CD4-positive, alpha-beta memory T cell (primary cell): ENCODE measurements around the gene ASAP3. TPM values are rescaled to one million over a fixed set of nuclear protein-coding genes. Genes with fewer than 3 reads are reported as not detected.

Experiments used
- CTCF ChIA-PET: fragments of 350-600 bp; sonication (Branson Sonifier 250); formaldehyde crosslinking; loops from one replicate; lab custom pipeline; 2021; ENCODE audit warnings: inconsistent platforms; ENCODE audit not compliant: partially characterized antibody; lab: Charles Lee
- POLR2A ChIA-PET: fragments of 350-600 bp; sonication (Branson Sonifier 250); formaldehyde crosslinking; loops from one replicate; lab custom pipeline; 2021; ENCODE audit not compliant: partially characterized antibody; lab: Charles Lee
- DNase-seq, 5 donors: peaks; one replicate each; pipeline versions ENCODE4 v3.0.0 to v3.0.0-alpha.2; 2020 to 2022; ENCODE audit warnings: mixed read lengths in 1 of 5
- H3K27ac ChIP-seq: one replicate; pipeline ENCODE4 v1.7.0; 2013; ENCODE audit warnings: low read depth, low read length
- H3K27me3 ChIP-seq: 2 replicates; pipeline ENCODE4 v1.7.0; 2013; ENCODE audit warnings: mild to moderate bottlenecking, low read length, moderate library complexity; ENCODE audit not compliant: insufficient read depth
- H3K36me3 ChIP-seq: 2 replicates; pipeline ENCODE4 v1.7.0; 2013; ENCODE audit warnings: mild to moderate bottlenecking, low read length, moderate library complexity; ENCODE audit not compliant: insufficient read depth
- H3K4me1 ChIP-seq: 2 replicates; pipeline ENCODE4 v1.7.0; 2013; ENCODE audit warnings: mild to moderate bottlenecking, low read length, moderate library complexity; ENCODE audit not compliant: insufficient read depth
- H3K4me3 ChIP-seq, 2 donors: one replicate each; pipeline ENCODE4 v1.7.0; 2013; ENCODE audit warnings: low read length in 2 of 2, mild to moderate bottlenecking in 1 of 2
- H3K9me3 ChIP-seq, 2 donors: one replicate each; pipeline ENCODE4 v1.7.0; 2013; ENCODE audit warnings: low read length in 2 of 2, control low read depth in 1 of 2; ENCODE audit not compliant: control insufficient read depth in 1 of 2
- H3K27ac Mint-ChIP-seq, 7 donors: one replicate each; pipeline ENCODE4 v1.8.0; 2020 to 2021; ENCODE audit warnings: mixed read lengths in 7 of 7, mild to moderate bottlenecking in 6 of 7, inconsistent platforms in 3 of 7, moderate library complexity in 3 of 7
- H3K27me3 Mint-ChIP-seq, 2 donors: one replicate each; pipeline ENCODE4 v1.8.0; 2020 to 2021; ENCODE audit warnings: mixed read lengths in 2 of 2
- H3K36me3 Mint-ChIP-seq, 2 donors: one replicate each; pipeline ENCODE4 v1.8.0; 2020 to 2021; ENCODE audit warnings: mixed read lengths in 2 of 2, inconsistent platforms in 1 of 2, mild to moderate bottlenecking in 1 of 2
- H3K4me1 Mint-ChIP-seq, 4 donors: one replicate each; pipeline ENCODE4 v1.8.0; 2020 to 2021; ENCODE audit warnings: mixed read lengths in 4 of 4, mild to moderate bottlenecking in 1 of 4
- H3K4me3 Mint-ChIP-seq, 8 donors: one replicate each; pipeline ENCODE4 v1.8.0; 2020 to 2021; ENCODE audit warnings: mixed read lengths in 8 of 8, mild to moderate bottlenecking in 7 of 8, moderate library complexity in 6 of 8, inconsistent platforms in 3 of 8
- H3K9me3 Mint-ChIP-seq, 8 donors: one replicate each; pipeline ENCODE4 v1.8.0; 2020 to 2021; ENCODE audit warnings: mixed read lengths in 8 of 8, mild to moderate bottlenecking in 5 of 8, inconsistent platforms in 3 of 8, moderate library complexity in 1 of 8
- intact Hi-C: fragments of 100-400 bp; cut with micrococcal nuclease; formaldehyde crosslinking; loops from one replicate; pipeline ENCODE4 v1.15.1; 2023
- polyA plus RNA-seq, 2 donors: library from polyadenylated mRNA; unstranded; fragments of 300-500 nt; fragmentation: Illumina TruSeq; gene quantifications; one replicate each; pipeline ENCODE4 v1.2.3, GENCODE V29; 2021
- total RNA-seq, 2 experiments: library from RNA; stranded (reverse); gene quantifications; one replicate each; pipeline ENCODE4 v1.2.3, GENCODE V29; 2021

Gene ASAP3
- total and polyA plus RNA-seq, 4 experiments from 2014 or later, result 0.73 to 1.4 (median 1.3) TPM

DNA sequence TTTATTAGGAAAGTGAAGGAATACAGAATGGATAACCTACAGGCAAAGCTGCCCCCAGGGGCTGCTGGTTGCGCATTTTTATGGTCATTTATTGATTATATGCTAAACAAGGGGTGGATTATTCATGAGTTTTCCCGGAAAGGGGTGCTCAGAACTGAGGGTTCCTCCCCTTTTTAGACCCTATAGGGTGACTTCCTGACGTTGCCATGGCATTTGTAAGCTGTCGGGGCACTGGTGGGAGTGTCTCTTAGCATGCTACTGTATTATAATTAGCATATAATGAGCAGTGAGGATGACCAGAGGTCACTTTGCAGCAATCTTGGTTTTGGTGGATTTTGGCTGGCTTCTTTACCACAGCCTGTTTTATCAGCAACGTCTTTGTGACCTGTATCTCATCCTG lies 5.9 kb upstream of the ASAP3 start:
- Mint-ChIP-seq H3K4me1 (peaks cover 1 to 5% (median 3%) of the 10 kb centered on the region in 4 donors), H3K36me3 (peaks cover 0 to 1% of the 10 kb centered on the region in 2 donors), H3K27me3 (peaks cover 1 to 4% of the 10 kb centered on the region in 2 donors), H3K4me3 (no peak overlapping the region), H3K27ac (no peak overlapping the region), H3K9me3 (no peaks in the 10 kb centered on the region)
- POLR2A ChIA-PET, result interaction anchor here (0.8 kb wide), 1 partner anchor 50 kb away, joined by 3 read pairs; no protein-coding TSS in a partner anchor
- DNase-seq, result no peak
- no peaks in the 10 kb centered on the region for H3K36me3 ChIP-seq
- CTCF ChIA-PET, result interaction anchor here (0.8 to 1.7 kb wide), 4 partner anchors 7 to 175 kb away, joined by 3 to 5 read pairs (median 4); no protein-coding TSS in a partner anchor
- H3K4me1 ChIP-seq, result peaks cover 5% of the 10 kb centered on the region
- H3K4me3 ChIP-seq, result no peak overlapping the region
- no peaks in the 10 kb centered on the region for H3K9me3 ChIP-seq
- intact Hi-C loops, result no loop called here
- H3K27ac ChIP-seq, result no peak overlapping the region
- no peaks in the 10 kb centered on the region for H3K27me3 ChIP-seq

DNA sequence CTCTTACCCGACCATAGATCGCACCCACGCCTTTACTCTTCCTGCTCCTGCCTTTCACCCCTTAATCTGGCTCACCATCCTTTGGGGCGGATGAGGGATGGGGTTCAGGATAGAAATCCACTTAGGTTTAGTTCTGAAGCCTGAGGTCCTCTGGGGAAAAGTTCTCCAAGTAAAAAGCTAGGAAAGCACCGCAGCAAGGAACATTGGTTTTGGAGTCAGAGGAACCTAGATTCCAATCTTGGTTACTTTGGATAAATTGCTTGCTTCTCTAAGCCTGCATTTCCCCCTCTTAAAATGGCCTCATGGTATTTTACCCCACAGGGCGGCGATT lies 988 bp upstream of the ASAP3 start:
- H3K27me3 Mint-ChIP-seq, result peaks cover 3 to 6% of the 10 kb centered on the region in 2 donors
- intact Hi-C loops, result loop anchor here (2.0 kb wide), 1 partner anchor 60 kb away; the partner anchor contains the start of gene TCEA3
- DNase-seq, result no peak
- peak overlapping the region in 1 of 2 donors; percentile 64 for H3K4me3 ChIP-seq
- H3K27ac ChIP-seq, result peak overlapping the region; percentile 6
- no peaks in the 10 kb centered on the region for H3K9me3 ChIP-seq
- H3K36me3 Mint-ChIP-seq, result peaks cover 0 to 3% of the 10 kb centered on the region in 2 donors
- POLR2A ChIA-PET, result interaction anchor here (0.7 to 4.1 kb wide), 10 partner anchors 9 to 141 kb away, joined by 3 to 28 read pairs (median 8); partner anchors contain the start of genes E2F2 and HNRNPR
- H3K4me1 ChIP-seq, result peaks cover 15% of the 10 kb centered on the region
- CTCF ChIA-PET, result interaction anchor here (2.0 to 5.3 kb wide), 4 partner anchors 12 to 61 kb away, joined by 6 to 58 read pairs (median 10); no protein-coding TSS in a partner anchor
- no peaks in the 10 kb centered on the region for H3K9me3 Mint-ChIP-seq
- peak overlapping the region in 6 of 7 donors; percentile 79 to 95 (median 87) for H3K27ac Mint-ChIP-seq
- H3K4me3 Mint-ChIP-seq, result peak overlapping the region; percentile 87 to 94 (median 89)
- H3K36me3 ChIP-seq, result no peaks in the 10 kb centered on the region
- peaks cover 11 to 20% (median 16%) of the 10 kb centered on the region in 4 donors for H3K4me1 Mint-ChIP-seq
- H3K27me3 ChIP-seq, result no peaks in the 10 kb centered on the region

DNA sequence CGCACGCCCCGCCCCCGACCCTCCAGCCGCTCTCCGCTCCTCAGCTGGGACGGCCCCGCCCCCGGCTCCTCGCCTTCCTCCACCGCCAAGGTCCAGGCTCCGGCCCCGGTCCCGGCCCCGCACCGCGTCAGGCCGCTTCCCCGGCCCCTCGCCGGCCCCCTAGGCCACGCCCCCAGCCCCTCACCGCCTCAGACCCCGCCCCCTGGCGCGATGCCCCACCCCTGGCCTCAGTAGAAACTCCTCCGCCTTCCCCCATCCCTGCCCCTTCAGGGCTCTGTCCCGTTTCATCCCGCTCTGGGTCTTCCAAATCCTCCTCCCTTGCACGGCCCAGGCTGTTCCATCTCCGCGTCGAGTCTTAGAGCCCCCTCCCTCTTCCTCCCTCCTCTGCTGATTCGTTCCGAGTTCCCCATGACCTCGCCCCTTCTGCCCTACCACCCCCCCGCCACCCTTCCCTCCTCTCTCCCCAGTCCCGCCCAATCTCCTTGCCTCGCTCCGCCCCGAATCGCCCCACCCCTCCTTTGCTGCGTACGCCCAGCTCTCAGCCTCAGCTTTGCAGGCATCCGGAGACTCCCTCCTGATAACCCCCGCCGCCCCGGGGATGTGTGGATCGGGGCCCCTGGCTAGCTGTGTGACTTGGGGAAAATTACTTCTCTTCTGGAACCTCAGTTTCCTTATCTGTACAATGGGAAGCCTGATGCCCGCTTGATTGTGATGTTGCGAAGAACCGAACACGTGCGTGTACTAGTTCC lies 448 bp upstream of the ASAP3 start:
- POLR2A ChIA-PET, result interaction anchor here (0.7 to 4.1 kb wide), 15 partner anchors 12 to 152 kb away, joined by 3 to 28 read pairs (median 5); partner anchors contain the start of genes E2F2 and HNRNPR
- Mint-ChIP-seq H3K27ac (peak overlapping the region in 6 of 7 donors; percentile 79 to 95 (median 88)), H3K4me1 (peaks cover 11 to 20% (median 16%) of the 10 kb centered on the region in 4 donors), H3K4me3 (peak overlapping the region; percentile 87 to 94 (median 89)), H3K36me3 (peaks cover 0 to 3% of the 10 kb centered on the region in 2 donors), H3K9me3 (no peaks in the 10 kb centered on the region), H3K27me3 (peaks cover 3 to 6% of the 10 kb centered on the region in 2 donors)
- no peaks in the 10 kb centered on the region for H3K9me3 ChIP-seq
- DNase-seq, result peak; percentile 88 to 95 (median 92)
- H3K36me3 ChIP-seq, result no peaks in the 10 kb centered on the region
- CTCF ChIA-PET, result interaction anchor here (0.6 to 5.3 kb wide), 7 partner anchors 12 to 153 kb away, joined by 3 to 58 read pairs (median 6); no protein-coding TSS in a partner anchor
- intact Hi-C loops, result loop anchor here (1.0 to 2.0 kb wide), 3 partner anchors 47 to 116 kb away; partner anchors contain the start of genes E2F2 and TCEA3
- H3K27ac ChIP-seq, result peak overlapping the region; percentile 6
- peaks cover 15% of the 10 kb centered on the region for H3K4me1 ChIP-seq
- H3K4me3 ChIP-seq, result peak overlapping the region in 1 of 2 donors; percentile 64
- H3K27me3 ChIP-seq, result no peaks in the 10 kb centered on the region

DNA sequence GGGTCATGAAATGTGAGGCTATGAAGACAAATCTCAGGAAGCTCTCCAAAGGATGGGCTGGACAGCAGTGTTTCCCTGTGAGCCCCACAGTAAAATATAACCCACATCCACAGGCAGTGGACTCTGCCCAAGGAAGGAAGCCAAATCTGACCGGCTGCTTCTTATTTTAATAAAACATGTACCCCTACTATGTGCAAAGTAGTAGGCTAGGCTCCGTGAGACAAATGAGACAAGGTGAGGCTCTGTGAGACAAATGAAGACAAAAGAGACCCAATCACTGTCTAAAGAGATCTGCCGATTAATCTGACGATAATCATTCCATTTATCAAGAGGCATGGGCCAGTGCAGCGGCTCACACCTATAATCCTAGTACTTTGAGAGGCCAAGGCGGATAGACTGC lies 2.1 kb downstream of the ASAP3 start:
- POLR2A ChIA-PET, result interaction anchor here (0.6 to 0.9 kb wide), 3 partner anchors 7 to 55 kb away, joined by 3 to 4 read pairs (median 3); no protein-coding TSS in a partner anchor
- Histone ChIP-seq H3K4me3 (no peak overlapping the region), H3K27me3 (no peaks in the 10 kb centered on the region), H3K27ac (no peak overlapping the region), H3K4me1 (peaks cover 15% of the 10 kb centered on the region), H3K9me3 (no peaks in the 10 kb centered on the region), H3K36me3 (no peaks in the 10 kb centered on the region)
- Mint-ChIP-seq H3K4me3 (peak overlapping the region in 4 of 8 donors; percentile 24 to 71 (median 40)), H3K36me3 (peaks cover 0 to 3% of the 10 kb centered on the region in 2 donors), H3K27ac (peak overlapping the region in 1 of 7 donors; percentile 10), H3K9me3 (no peaks in the 10 kb centered on the region), H3K27me3 (peaks cover 3 to 5% of the 10 kb centered on the region in 2 donors), H3K4me1 (peaks cover 11 to 20% (median 16%) of the 10 kb centered on the region in 4 donors)
- CTCF ChIA-PET, result no interaction called here
- intact Hi-C loops, result no loop called here
- no peak for DNase-seq

DNA sequence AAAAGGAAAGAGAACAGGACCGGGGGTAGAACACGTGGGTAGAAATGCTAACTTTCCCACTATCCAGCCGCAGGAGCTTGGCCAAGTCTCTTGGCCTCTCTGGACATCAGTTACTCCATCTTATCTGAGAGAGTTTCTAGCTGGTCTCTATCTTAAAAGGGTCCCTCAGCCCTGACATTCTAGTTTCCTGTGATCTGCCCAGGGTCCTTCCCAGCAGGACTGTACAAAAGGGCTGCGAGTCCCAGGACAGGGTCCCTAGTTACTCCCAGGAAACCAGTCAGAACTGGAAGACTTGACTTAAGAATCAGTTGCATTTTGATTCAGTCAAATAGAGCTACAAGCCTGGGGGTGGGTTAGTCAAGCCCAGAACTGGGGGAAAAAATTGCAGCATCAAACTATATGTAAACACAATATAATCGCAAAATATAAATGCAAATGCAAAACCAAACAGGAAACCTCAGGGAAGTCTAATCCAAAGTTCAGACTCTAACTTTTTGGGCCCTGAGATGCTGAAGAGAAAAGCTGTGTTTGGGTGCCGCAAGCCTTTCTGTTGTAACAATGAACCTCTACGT lies 2.9 kb downstream of the ASAP3 start:
- Mint-ChIP-seq H3K9me3 (no peaks in the 10 kb centered on the region), H3K27me3 (peaks cover 3 to 8% of the 10 kb centered on the region in 2 donors), H3K36me3 (peaks cover 0 to 3% of the 10 kb centered on the region in 2 donors), H3K4me1 (peaks cover 11 to 20% (median 16%) of the 10 kb centered on the region in 4 donors), H3K27ac (peak overlapping the region in 1 of 7 donors; percentile 19), H3K4me3 (peak overlapping the region in 1 of 8 donors; percentile 12)
- Histone ChIP-seq H3K4me3 (no peak overlapping the region), H3K27ac (no peak overlapping the region), H3K9me3 (no peaks in the 10 kb centered on the region), H3K36me3 (no peaks in the 10 kb centered on the region), H3K4me1 (peaks cover 15% of the 10 kb centered on the region), H3K27me3 (no peaks in the 10 kb centered on the region)
- ChIA-PET POLR2A (interaction anchor here (0.6 to 0.8 kb wide), 2 partner anchors 8 to 54 kb away, joined by 3 to 4 read pairs; no protein-coding TSS in a partner anchor), CTCF (no interaction called here)
- no peak for DNase-seq
- intact Hi-C loops, result no loop called here

DNA sequence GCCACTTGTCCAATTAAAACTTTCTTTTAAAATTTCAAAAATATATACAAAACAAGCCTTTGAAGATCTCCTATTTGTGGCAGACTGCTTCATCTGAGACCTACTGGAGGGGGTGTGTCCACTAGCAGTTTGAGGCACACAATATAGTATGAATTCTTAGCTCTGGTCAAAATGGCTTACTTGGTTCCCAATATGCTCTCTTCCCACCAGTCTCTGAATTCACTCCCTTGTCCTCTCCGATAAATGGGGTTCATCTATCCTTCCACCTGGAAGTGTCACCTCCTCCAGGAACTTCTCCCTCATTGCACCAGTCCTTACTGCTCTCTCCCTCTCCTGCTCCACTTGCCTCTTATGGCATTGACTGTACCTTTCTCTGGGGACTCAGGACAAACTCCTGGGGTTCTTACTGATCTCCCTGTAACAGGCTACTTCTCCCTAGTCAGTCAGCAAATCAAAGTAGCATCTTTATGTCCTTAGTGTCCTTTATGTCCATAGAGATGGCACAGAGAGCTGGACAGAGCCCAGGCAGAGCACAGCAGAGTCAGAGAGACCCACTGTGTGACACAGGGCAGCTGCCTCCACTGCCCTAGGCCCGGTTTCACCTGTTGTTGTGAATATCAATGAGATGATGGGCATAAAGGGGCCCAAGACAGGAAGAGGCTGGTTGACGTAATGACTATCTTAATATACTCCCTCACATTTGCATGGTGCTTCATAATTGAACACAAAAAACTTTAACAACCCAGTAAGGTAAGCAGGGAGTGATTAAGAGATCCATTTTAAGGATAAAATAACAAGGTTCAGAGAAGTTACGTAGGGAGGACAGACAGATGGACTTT lies 3.6 kb downstream of the ASAP3 start:
- H3K27ac ChIP-seq, result no peak overlapping the region
- Mint-ChIP-seq H3K36me3 (peaks cover 0 to 3% of the 10 kb centered on the region in 2 donors), H3K4me3 (peak overlapping the region in 1 of 8 donors; percentile 18), H3K9me3 (no peaks in the 10 kb centered on the region), H3K4me1 (peaks cover 11 to 20% (median 16%) of the 10 kb centered on the region in 4 donors), H3K27me3 (peaks cover 3 to 8% of the 10 kb centered on the region in 2 donors), H3K27ac (peak overlapping the region in 1 of 7 donors; percentile 15)
- no peaks in the 10 kb centered on the region for H3K36me3 ChIP-seq
- no peak overlapping the region for H3K4me3 ChIP-seq
- no peaks in the 10 kb centered on the region for H3K27me3 ChIP-seq
- ChIA-PET CTCF (no interaction called here), POLR2A (no interaction called here)
- peaks cover 15% of the 10 kb centered on the region for H3K4me1 ChIP-seq
- H3K9me3 ChIP-seq, result no peaks in the 10 kb centered on the region
- intact Hi-C loops, result no loop called here
- DNase-seq, result no peak
